H1 (cell line): Measurements from ENCODE around the gene TOM1. TPM values are rescaled to one million over a fixed set of nuclear protein-coding genes. Genes with fewer than 3 reads are reported as not detected.

Source experiments
- CHD7 ChIP-seq: fragments of 300-600 bp; sonication (generic); IDR thresholded peaks from 2 replicates; pipeline ENCODE4 v1.7.1; 2012; ENCODE audit warnings: low read length, moderate library complexity, mild to moderate bottlenecking, inconsistent platforms; ENCODE audit not compliant: insufficient replicate concordance
- HDAC6 ChIP-seq: IDR thresholded peaks from one replicate; pipeline ENCODE4 v1.7.1; 2012; ENCODE audit warnings: low read depth, mild to moderate bottlenecking, inconsistent platforms, low read length, moderate library complexity
- POLR2A ChIP-seq, 2 experiments: IDR thresholded peaks; 1 replicate in 1 of 2; 2 replicates in 1 of 2; pipeline ENCODE4 v1.6.1; 2011; ENCODE audit warnings: low read depth in 2 of 2, low read length in 2 of 2, mild to moderate bottlenecking in 2 of 2; ENCODE audit errors: control extremely low read depth in 1 of 2
- POU5F1 ChIP-seq: IDR thresholded peaks from 2 replicates; pipeline ENCODE4 v1.6.1; 2011; ENCODE audit warnings: low read depth, mild to moderate bottlenecking, low read length, moderate library complexity
- RBBP5 ChIP-seq: IDR thresholded peaks from 2 replicates; pipeline ENCODE4 v1.7.1; 2012; ENCODE audit warnings: low read depth, mild to moderate bottlenecking, inconsistent platforms, low read length, moderate library complexity, borderline replicate concordance
- RNF2 ChIP-seq: fragments of 200-900, 300-1000 bp; sonication (generic); IDR thresholded peaks from 2 replicates; pipeline ENCODE4 v1.7.1; 2016; ENCODE audit warnings: borderline replicate concordance, low read depth, mild to moderate bottlenecking, antibody characterized with exemption, low read length; ENCODE audit not compliant: poor library complexity, severe bottlenecking; ENCODE audit errors: missing control alignments
- SIN3A ChIP-seq, 2 experiments: IDR thresholded peaks in 1 of 2; conservative IDR thresholded peaks in 1 of 2; 2 replicates each; pipeline ENCODE4 v1.6.1; 2011 to 2012; ENCODE audit warnings: low read length in 2 of 2, improper control_type of control experiment in 1 of 2, low read depth in 1 of 2, mild to moderate bottlenecking in 1 of 2
- SP2 ChIP-seq: IDR thresholded peaks from 2 replicates; pipeline ENCODE4 v1.6.1; 2012; ENCODE audit warnings: mild to moderate bottlenecking, low read length, inconsistent platforms
- ZNF274 ChIP-seq: IDR thresholded peaks from 2 replicates; pipeline ENCODE4 v1.7.0; 2012; ENCODE audit warnings: low read length, borderline replicate concordance; ENCODE audit errors: extremely low read depth
- polyA plus RNA-seq, 7 experiments: library from polyadenylated mRNA; depleted of rRNA in 3 of 7; stranded (reverse) in 5 of 7; unstranded in 2 of 7; fragments of >200 nt in 5 of 7; fragments of 200-250 nt in 2 of 7; gene quantifications; 1 replicate in 5 of 7; 2 replicates in 1 of 7; 4 replicates in 1 of 7; pipeline versions ENCODE4 v1.2.1 to v1.2.3, GENCODE V29; 2011 to 2013; ENCODE audit warnings: missing spikeins in 2 of 7, mixed read lengths in 2 of 7
- total RNA-seq: library from RNA; stranded (reverse); fragmentation: NEBNext Ultra II Directional; extraction: Animal tissue kit (Norgen Biotek cat#: 25700); gene quantifications from 2 replicates; pipeline ENCODE4 v1.2.1, GENCODE V29; 2021

Gene TOM1
- total and polyA plus RNA-seq, 2 of the 8 experiments (the other 6 are each of a cell fraction or from before 2014, with no cell fraction given), result 25.1 to 39.2 TPM

GRCh38 chr22:35394011-35394312, 94.3 kb downstream of the TOM1 start (continued):
- TF ChIP-seq CHD7 (no peak), SIN3A (conservative IDR thresholded peaks at IDR 0.05 in 1 of 2, IDR thresholded peaks at IDR 0.05 in 1 of 2; ENCODE audit: low read depth in 1 of 2, low read length in 2 of 2) (no peak), HDAC6 (no peak), ZNF274 (no peak), SP2 (no peak), POU5F1 (no peak), POLR2A (IDR thresholded peaks at IDR 0.05; ENCODE audit: control extremely low read depth in 1 of 2, low read depth in 2 of 2, low read length in 2 of 2) (no peak), RBBP5 (no peak), RNF2 (no peak)
